ENCODE results near the gene ROPN1.
A peak's percentile ranks its signal among the peaks of the same experiment; 100 is the strongest.
"Not testable (repeated sequence)": the region's sequence is repeated elsewhere in the genome, so short reads cannot be mapped to it uniquely, and the experiment has no call there.

ROPN1 gene

GRCh38 chr3:123997543-123997942 lies 5.6 kb upstream of the ROPN1 start:
- no peak for DNase-seq

GRCh38 chr3:123993818-123994217 lies 1.9 kb upstream of the ROPN1 start:
- DNase-seq: no peak

GRCh38 chr3:123986427-123986826 lies 5.5 kb downstream of the ROPN1 start:
- DNase-seq: no peak

- no peak for DNase-seq
These were observed 7.0 kb downstream of the ROPN1 start for GRCh38 chr3:123984957-123985356.

DNA sequence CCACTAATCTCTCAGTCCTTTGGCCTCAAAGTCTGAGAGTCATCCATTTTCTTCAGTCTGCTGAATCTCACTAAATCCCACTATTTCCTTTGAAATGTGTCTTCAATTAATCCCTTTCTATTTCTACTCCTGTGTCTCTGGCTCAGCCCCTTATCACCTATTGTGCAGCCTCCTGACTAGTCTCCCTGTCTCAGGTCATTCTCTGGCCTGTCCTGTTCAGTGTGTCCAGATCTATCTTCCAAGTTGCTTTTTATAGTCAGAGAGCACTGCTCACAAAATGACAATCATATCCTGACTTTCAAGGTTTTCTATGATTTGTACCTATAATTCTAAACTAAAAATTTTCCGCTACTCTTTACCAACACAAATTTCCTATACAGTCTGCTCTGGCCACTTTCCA lies 7.6 kb downstream of the ROPN1 start:
- DNase-seq: no peak

- DNase-seq: not testable (repeated sequence)
These were observed 10.6 kb downstream of the ROPN1 start for GRCh38 chr3:123981317-123981716.

DNA sequence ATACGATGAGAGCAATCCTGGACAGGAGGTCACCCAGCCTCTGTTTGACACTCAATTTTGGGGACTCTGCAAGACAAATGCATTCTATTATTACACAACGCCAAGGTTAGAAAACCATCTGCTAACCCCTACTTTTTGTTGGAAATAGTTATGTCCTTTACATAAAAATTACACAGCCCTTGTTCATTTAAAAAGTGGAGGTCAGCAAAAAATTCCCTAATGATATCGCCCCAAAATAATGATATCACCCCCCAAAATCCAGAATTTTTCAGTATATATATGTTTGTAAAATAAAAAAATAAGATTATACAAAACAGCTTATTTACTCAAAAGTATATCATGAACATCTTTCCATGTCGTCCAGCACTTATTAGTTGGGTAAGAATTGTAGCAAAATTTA lies 11.4 kb downstream of the ROPN1 start:
- no peak for DNase-seq

GRCh38 chr3:123979525-123980501 lies 12.1 kb downstream of the ROPN1 start:
- DNase-seq: peak; percentile 67

- not testable (repeated sequence) for DNase-seq
These were observed 15.0 kb downstream of the ROPN1 start for GRCh38 chr3:123976904-123977303.

GRCh38 chr3:123976181-123976898 lies 15.6 kb downstream of the ROPN1 start:
- DNase-seq: not testable (repeated sequence)

GRCh38 chr3:123975030-123975429 lies 16.9 kb downstream of the ROPN1 start:
- not testable (repeated sequence) for DNase-seq

- no peak for DNase-seq
These were observed 20.5 kb downstream of the ROPN1 start for GRCh38 chr3:123971406-123971805.

GRCh38 chr3:123967260-123967659 lies 24.7 kb downstream of the ROPN1 start:
- DNase-seq: not testable (repeated sequence)

GRCh38 chr3:123966799-123967198 lies 25.1 kb downstream of the ROPN1 start:
- DNase-seq: not testable (repeated sequence)

GRCh38 chr3:123964793-123965192 lies 27.1 kb downstream of the ROPN1 start:
- DNase-seq: not testable (repeated sequence)

GRCh38 chr3:123961508-123961856 lies 30.4 kb downstream of the ROPN1 start:
- DNase-seq: no peak

GRCh38 chr3:123960781-123961507 lies 31.0 kb downstream of the ROPN1 start, which contains the start of gene CCDC14:
Gene CCDC14, minus strand, starts transcription at chr3:123961229. Its CDS starts 56 bp downstream, at chr3:123961173.
- DNase-seq: peak; percentile 82

DNA sequence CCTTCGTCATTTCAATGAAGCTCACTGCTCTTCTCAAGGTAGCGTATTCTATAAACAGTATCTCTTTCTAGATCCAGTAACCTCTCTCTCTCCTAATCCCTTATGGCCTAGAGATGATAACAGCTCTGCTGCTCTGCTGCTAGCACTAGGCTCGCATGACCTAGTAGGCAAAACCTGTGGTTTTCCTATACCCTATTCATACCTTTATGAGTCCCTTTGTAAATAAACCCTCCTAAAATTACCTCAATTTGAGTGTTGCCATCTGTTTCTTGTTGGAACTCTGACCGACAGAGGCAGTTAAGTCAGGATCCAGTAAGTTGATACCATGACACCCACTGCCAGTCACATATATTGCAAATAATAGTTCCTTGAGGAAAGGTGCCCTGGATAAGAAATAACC lies 38.2 kb downstream of the ROPN1 start:
- no peak for DNase-seq

- no peak for DNase-seq
These were observed 38.9 kb downstream of the ROPN1 start for GRCh38 chr3:123952844-123953520.

DNA sequence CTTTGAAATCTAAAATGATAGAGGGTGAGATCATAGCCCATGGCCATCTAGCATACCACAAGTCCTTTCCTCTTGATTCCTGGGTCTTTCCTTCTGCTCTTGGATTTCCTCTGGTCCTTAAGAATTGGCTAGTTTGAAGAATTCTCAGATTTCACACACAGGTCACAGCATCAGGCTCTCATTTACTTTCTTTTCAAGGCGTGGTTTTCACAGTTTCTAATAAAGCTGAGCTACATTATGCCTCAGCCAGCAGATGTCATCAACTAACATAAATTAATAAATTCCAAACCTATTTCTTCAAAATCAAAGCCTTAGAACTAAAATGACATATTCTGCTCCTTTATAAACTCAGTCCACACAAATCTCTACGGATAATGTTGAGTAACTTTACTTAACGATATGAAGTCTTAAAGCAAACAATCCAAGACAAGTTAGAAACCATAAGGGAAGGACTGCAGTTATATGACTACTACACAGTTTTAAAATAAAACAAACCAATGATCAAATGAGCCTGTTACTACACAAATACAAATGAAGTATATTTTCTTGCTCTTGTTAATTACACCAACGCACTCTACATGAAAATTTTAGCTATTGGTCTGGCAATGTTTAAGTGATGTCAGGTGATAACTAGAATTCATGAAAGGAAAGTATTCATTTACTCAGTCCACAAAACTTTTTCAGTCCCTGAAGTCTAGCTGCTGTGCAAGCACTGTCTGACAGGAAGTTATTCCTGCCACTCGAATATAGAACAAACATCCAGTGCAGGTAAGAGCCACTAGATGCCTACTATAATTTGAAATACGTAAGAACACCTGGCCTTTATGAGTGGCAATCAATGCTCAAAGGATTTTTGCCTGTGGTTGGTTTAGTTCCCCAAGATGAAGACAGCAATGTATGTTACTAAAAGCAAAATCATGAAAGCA lies 40.1 kb downstream of the ROPN1 start:
- DNase-seq: no peak

DNA sequence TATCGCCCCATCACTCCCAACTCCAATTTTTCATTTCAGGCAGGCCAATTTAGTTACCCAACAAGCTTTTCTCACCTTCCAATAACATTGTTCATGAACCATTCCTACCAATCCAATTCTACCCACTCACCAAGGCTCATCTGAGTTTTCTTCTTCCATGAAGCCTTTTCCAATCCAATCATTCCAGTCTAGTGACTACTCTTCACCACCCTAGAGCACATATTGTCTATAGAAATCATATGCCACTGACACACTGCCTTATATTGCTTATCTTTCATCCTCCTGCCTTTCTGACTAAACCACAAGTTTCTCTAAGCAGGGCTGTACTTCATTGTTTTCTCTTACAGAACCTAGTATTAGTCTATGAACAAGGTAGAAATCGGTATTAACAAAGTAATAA lies 42.3 kb downstream of the ROPN1 start:
- no peak for DNase-seq

Measured in right kidney (tissue), 1 donor.